ENCODE data around the gene FGD5.
"Not testable (repeated sequence)": the region's sequence is repeated elsewhere in the genome, so short reads cannot be mapped to it uniquely, and the experiment has no call there.

Gene FGD5

GRCh38 chr3:14804835-14805780 is 13.7 kb upstream of the FGD5 start:
- DNase-seq (ENCODE audit: low read depth in 1 of 2, low spot score in 1 of 2) = no peak

- DNase-seq (ENCODE audit: low read depth in 1 of 2, low spot score in 1 of 2) = no peak
Measured at GRCh38 chr3:14805961-14806537, 12.7 kb upstream of the FGD5 start.

GRCh38 chr3:14806641-14807263 is 12.0 kb upstream of the FGD5 start:
- no peak for DNase-seq (ENCODE audit: low read depth in 1 of 2, low spot score in 1 of 2)

GRCh38 chr3:14808025-14808424 is 10.7 kb upstream of the FGD5 start:
- no peak for DNase-seq (ENCODE audit: low read depth in 1 of 2, low spot score in 1 of 2)

GRCh38 chr3:14808502-14809266 is 10.1 kb upstream of the FGD5 start:
- no peak for DNase-seq (ENCODE audit: low read depth in 1 of 2, low spot score in 1 of 2)

GRCh38 chr3:14809611-14810010 is 9.2 kb upstream of the FGD5 start:
- DNase-seq (ENCODE audit: low read depth in 1 of 2, low spot score in 1 of 2) = not testable (repeated sequence)

GRCh38 chr3:14810070-14810791 is 8.5 kb upstream of the FGD5 start:
- no peak for DNase-seq (ENCODE audit: low read depth in 1 of 2, low spot score in 1 of 2)

- DNase-seq (ENCODE audit: low read depth in 1 of 2, low spot score in 1 of 2) = no peak
Measured at GRCh38 chr3:14810801-14811661, 7.7 kb upstream of the FGD5 start.

GRCh38 chr3:14811684-14812083 is 7.1 kb upstream of the FGD5 start:
- DNase-seq (ENCODE audit: low read depth in 1 of 2, low spot score in 1 of 2) = no peak

GRCh38 chr3:14812196-14812790 is 6.5 kb upstream of the FGD5 start:
- no peak for DNase-seq (ENCODE audit: low read depth in 1 of 2, low spot score in 1 of 2)

- no peak for DNase-seq (ENCODE audit: low read depth in 1 of 2, low spot score in 1 of 2)
Measured at GRCh38 chr3:14814411-14814871, 4.3 kb upstream of the FGD5 start.

GRCh38 chr3:14816359-14816758 is 2.4 kb upstream of the FGD5 start:
- no peak for DNase-seq (ENCODE audit: low read depth in 1 of 2, low spot score in 1 of 2)

- no peak for DNase-seq (ENCODE audit: low read depth in 1 of 2, low spot score in 1 of 2)
Measured at GRCh38 chr3:14819671-14820070, 909 bp downstream of the FGD5 start.

- DNase-seq (ENCODE audit: low read depth in 1 of 2, low spot score in 1 of 2) = no peak
Measured at GRCh38 chr3:14820156-14820555, 1.4 kb downstream of the FGD5 start.

GRCh38 chr3:14821151-14821550 is 2.4 kb downstream of the FGD5 start:
- no peak for DNase-seq (ENCODE audit: low read depth in 1 of 2, low spot score in 1 of 2)

- DNase-seq (ENCODE audit: low read depth in 1 of 2, low spot score in 1 of 2) = no peak
Measured at GRCh38 chr3:14822134-14822533, 3.4 kb downstream of the FGD5 start.

- DNase-seq (ENCODE audit: low read depth in 1 of 2, low spot score in 1 of 2) = no peak
Measured at GRCh38 chr3:14822670-14823390, 4.1 kb downstream of the FGD5 start.

GRCh38 chr3:14823393-14823792 is 4.6 kb downstream of the FGD5 start:
- DNase-seq (ENCODE audit: low read depth in 1 of 2, low spot score in 1 of 2) = no peak

Data from activated T-helper 1 cell treated with anti-CD3 and anti-CD28 coated beads, Interleukin-2, amount 50 U/mL, for 16 hours (primary cell).